Measurements from ENCODE around the gene NLGN2. TPM values are rescaled to one million over a fixed set of nuclear protein-coding genes. Genes with fewer than 3 reads are reported as not detected.
"Not testable (repeated sequence)": the region's sequence is repeated elsewhere in the genome, so short reads cannot be mapped to it uniquely, and the experiment has no call there.

Gene NLGN2
- total RNA-seq, 1 donor = 5.8 TPM

GRCh38 chr17:7367083-7367482, 40.6 kb upstream of the NLGN2 start:
- Histone ChIP-seq H3K4me2 (ENCODE audit: insufficient read depth, low read length) (no peak overlapping the region), H3K27ac (ENCODE audit: low read depth, low read length) (no peak overlapping the region), H4K20me1 (ENCODE audit: insufficient read depth, low read length) (no peaks in the 10 kb centered on the region), H3K79me2 (ENCODE audit: insufficient read depth, low read length) (no peaks in the 10 kb centered on the region), H3K4me1 (ENCODE audit: insufficient read depth, low read length) (no peaks in the 10 kb centered on the region), H3K4me3 (ENCODE audit: insufficient read depth, low read length) (no peak overlapping the region), H2AFZ (ENCODE audit: low read length) (no peak overlapping the region), H3K36me3 (ENCODE audit: insufficient read depth, low read length) (no peaks in the 10 kb centered on the region), H3K9me3 (ENCODE audit: low read depth, low read length) (no peaks in the 10 kb centered on the region), H3K27me3 (ENCODE audit: insufficient read depth, low read length) (peaks cover 17% of the 10 kb centered on the region)
- no peak for TF ChIP-seq CTCF (IDR thresholded peaks at IDR 0.05; ENCODE audit: extremely low read depth, low read depth, low read length)
- DNase-seq (ENCODE audit: insufficient read length, low spot score, missing footprints) = no peak

DNA sequence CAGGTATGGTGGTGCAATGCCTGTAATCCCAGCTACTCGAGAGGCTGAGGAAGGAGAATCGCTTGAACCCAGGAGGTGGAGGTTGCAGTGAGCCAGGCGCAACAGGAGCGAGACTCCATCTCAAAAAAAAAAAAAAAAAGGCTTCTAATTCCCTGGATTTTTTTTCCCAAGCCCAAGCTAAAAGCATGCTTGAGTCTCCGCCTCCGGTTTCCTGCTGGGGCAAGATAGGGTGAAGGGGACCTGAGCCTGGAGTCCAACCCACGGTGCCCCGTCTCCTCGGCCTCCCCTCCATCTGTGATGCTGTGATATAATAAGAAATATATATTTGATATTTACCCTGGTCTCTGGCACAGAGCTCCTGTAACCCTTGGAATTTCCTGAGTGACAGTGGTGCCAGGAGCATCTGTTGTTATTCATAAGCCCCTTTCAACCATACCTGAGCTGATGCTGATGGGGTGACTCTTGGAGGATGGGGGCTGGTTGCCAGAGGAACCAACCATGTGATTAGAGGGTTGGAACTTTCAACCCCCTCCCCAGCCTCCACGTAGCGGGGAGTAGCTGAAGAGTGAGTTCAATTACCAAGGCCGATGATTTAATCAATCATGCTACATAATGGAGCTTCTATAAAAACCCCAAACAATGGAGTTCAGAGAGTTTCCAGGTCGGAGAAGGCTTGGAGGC, 39.6 kb upstream of the NLGN2 start:
- no peak for TF ChIP-seq CTCF (IDR thresholded peaks at IDR 0.05; ENCODE audit: extremely low read depth, low read depth, low read length)
- H3K36me3 ChIP-seq (ENCODE audit: insufficient read depth, low read length) = no peaks in the 10 kb centered on the region
- H3K79me2 ChIP-seq (ENCODE audit: insufficient read depth, low read length) = no peaks in the 10 kb centered on the region

GRCh38 chr17:7368599-7368994, 39.0 kb upstream of the NLGN2 start:
- not testable (repeated sequence) for H3K4me1 ChIP-seq (ENCODE audit: insufficient read depth, low read length); DNase-seq (ENCODE audit: insufficient read length, low spot score, missing footprints)

More for the DNA sequence above, 39.6 kb upstream of the NLGN2 start:
- H4K20me1 ChIP-seq (ENCODE audit: insufficient read depth, low read length) = no peaks in the 10 kb centered on the region
- H2AFZ ChIP-seq (ENCODE audit: low read length) = no peak overlapping the region
- no peak overlapping the region for H3K27ac ChIP-seq (ENCODE audit: low read depth, low read length)
- no peak overlapping the region for H3K4me3 ChIP-seq (ENCODE audit: insufficient read depth, low read length)
- DNase-seq (ENCODE audit: insufficient read length, low spot score, missing footprints) = no peak
- H3K4me2 ChIP-seq (ENCODE audit: insufficient read depth, low read length) = no peak overlapping the region
- peaks cover 17% of the 10 kb centered on the region for H3K27me3 ChIP-seq (ENCODE audit: insufficient read depth, low read length)
- H3K4me1 ChIP-seq (ENCODE audit: insufficient read depth, low read length) = no peaks in the 10 kb centered on the region
- H3K9me3 ChIP-seq (ENCODE audit: low read depth, low read length) = no peaks in the 10 kb centered on the region

DNA sequence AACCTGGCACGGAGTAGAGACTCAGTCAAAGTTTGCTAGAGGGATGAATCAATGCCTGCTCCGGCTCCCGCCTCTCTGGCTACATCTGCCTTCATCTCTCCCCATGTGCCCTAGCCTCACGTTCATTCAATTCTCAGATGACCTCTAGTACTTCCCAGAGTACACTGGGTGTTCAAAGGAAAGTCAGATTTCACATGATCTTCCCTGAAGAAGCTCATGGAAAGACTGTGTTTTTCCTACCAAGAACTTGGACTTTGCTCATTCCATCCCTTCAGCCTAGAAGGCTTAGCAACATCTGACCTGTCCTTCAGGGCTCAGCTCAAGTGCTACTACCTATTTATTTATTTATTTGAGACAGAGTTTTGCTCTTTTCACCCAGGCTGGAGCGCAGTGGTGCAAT, 37.8 kb upstream of the NLGN2 start:
- no peak for TF ChIP-seq CTCF (IDR thresholded peaks at IDR 0.05; ENCODE audit: extremely low read depth, low read depth, low read length)

More at GRCh38 chr17:7368599-7368994, 39.0 kb upstream of the NLGN2 start:
- not testable (repeated sequence) for H2AFZ ChIP-seq (ENCODE audit: low read length); H4K20me1 ChIP-seq (ENCODE audit: insufficient read depth, low read length); H3K9me3 ChIP-seq (ENCODE audit: low read depth, low read length); H3K79me2 ChIP-seq (ENCODE audit: insufficient read depth, low read length); H3K4me2 ChIP-seq (ENCODE audit: insufficient read depth, low read length); H3K4me3 ChIP-seq (ENCODE audit: insufficient read depth, low read length); H3K36me3 ChIP-seq (ENCODE audit: insufficient read depth, low read length); H3K27ac ChIP-seq (ENCODE audit: low read depth, low read length)
- H3K27me3 ChIP-seq (ENCODE audit: insufficient read depth, low read length) = peaks cover 17% of the 10 kb centered on the region

More for the DNA sequence above, 37.8 kb upstream of the NLGN2 start:
- Histone ChIP-seq H3K36me3 (ENCODE audit: insufficient read depth, low read length) (no peaks in the 10 kb centered on the region), H3K27ac (ENCODE audit: low read depth, low read length) (no peak overlapping the region), H3K4me2 (ENCODE audit: insufficient read depth, low read length) (no peak overlapping the region), H3K4me3 (ENCODE audit: insufficient read depth, low read length) (no peak overlapping the region), H2AFZ (ENCODE audit: low read length) (no peak overlapping the region), H4K20me1 (ENCODE audit: insufficient read depth, low read length) (no peaks in the 10 kb centered on the region), H3K4me1 (ENCODE audit: insufficient read depth, low read length) (no peaks in the 10 kb centered on the region), H3K9me3 (ENCODE audit: low read depth, low read length) (no peaks in the 10 kb centered on the region), H3K27me3 (ENCODE audit: insufficient read depth, low read length) (peaks cover 17% of the 10 kb centered on the region), H3K79me2 (ENCODE audit: insufficient read depth, low read length) (no peaks in the 10 kb centered on the region)
- DNase-seq (ENCODE audit: insufficient read length, low spot score, missing footprints) = peak; percentile 38
